ENCODE measurements around the gene MFGE8.

The MFGE8 gene

DNA sequence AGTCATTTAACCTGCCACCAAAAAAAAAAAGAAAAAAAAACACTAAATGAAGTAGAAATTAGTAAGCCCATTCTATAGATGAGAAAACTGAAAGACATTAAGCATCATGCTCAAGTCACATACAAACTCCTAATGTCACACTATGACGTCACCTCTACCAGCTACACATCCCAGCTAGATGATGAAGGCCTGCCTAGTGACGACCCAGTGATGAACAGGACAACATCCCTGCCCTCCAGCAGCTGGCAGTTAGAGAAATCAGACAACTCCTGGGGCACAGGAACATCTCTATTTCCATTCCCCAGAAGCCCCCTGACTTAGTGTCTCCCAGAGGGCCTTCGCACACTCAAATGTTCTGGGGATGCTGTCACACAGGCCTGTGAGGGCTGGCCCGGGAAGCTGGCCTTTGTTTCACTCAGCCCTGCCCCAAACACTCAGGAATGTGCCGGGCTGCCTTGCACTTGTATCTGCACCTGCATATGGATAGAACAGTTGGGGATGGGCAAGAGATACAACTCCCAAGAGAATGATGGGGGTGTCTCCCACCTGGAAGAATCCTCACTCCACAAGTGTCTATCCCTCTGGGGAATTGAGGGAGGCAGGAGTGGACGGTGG, 10.9 kb downstream of the MFGE8 start:
- H3F3A ChIP-seq (ENCODE audit: insufficient read depth), result no peaks in the 10 kb centered on the region
- H3K9me2 ChIP-seq (replicated peaks; ENCODE audit: insufficient read depth, low read length), result no peaks in the 10 kb centered on the region
- H3K36me3 ChIP-seq (ENCODE audit: low read length), result no peaks in the 10 kb centered on the region
- no peaks in the 10 kb centered on the region for H4K20me1 ChIP-seq (ENCODE audit: low read depth, low read length)
- no peaks in the 10 kb centered on the region for H3K9me3 ChIP-seq (ENCODE audit: insufficient read depth, low read length)
- no peak overlapping the region for H3K9ac ChIP-seq (ENCODE audit: low read length)
- H3K4me3 ChIP-seq (ENCODE audit: insufficient read depth, low read length, poor library complexity, severe bottlenecking), result no peak overlapping the region
- no peak overlapping the region for H2AFZ ChIP-seq (ENCODE audit: low read depth, low read length, severe bottlenecking)
- H3K4me2 ChIP-seq (ENCODE audit: low read depth, low read length, poor library complexity, severe bottlenecking), result no peak overlapping the region
- H3K27ac ChIP-seq (ENCODE audit: low read depth, low read length), result no peak overlapping the region
- TF ChIP-seq EZH2phosphoT487 (conservative IDR thresholded peaks at IDR 0.05; ENCODE audit: low read length), result no peak
- TF ChIP-seq, protein P1, sequence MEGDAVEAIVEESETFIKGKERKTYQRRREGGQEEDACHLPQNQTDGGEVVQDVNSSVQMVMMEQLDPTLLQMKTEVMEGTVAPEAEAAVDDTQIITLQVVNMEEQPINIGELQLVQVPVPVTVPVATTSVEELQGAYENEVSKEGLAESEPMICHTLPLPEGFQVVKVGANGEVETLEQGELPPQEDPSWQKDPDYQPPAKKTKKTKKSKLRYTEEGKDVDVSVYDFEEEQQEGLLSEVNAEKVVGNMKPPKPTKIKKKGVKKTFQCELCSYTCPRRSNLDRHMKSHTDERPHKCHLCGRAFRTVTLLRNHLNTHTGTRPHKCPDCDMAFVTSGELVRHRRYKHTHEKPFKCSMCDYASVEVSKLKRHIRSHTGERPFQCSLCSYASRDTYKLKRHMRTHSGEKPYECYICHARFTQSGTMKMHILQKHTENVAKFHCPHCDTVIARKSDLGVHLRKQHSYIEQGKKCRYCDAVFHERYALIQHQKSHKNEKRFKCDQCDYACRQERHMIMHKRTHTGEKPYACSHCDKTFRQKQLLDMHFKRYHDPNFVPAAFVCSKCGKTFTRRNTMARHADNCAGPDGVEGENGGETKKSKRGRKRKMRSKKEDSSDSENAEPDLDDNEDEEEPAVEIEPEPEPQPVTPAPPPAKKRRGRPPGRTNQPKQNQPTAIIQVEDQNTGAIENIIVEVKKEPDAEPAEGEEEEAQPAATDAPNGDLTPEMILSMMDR (IDR thresholded peaks at IDR 0.05; ENCODE audit: insufficient read depth, low read length, poor library complexity, severe bottlenecking), result no peak
- no peaks in the 10 kb centered on the region for H3K27me3 ChIP-seq (ENCODE audit: low read length)
- no peaks in the 10 kb centered on the region for H3K79me2 ChIP-seq (ENCODE audit: insufficient read depth, low read length)

DNA sequence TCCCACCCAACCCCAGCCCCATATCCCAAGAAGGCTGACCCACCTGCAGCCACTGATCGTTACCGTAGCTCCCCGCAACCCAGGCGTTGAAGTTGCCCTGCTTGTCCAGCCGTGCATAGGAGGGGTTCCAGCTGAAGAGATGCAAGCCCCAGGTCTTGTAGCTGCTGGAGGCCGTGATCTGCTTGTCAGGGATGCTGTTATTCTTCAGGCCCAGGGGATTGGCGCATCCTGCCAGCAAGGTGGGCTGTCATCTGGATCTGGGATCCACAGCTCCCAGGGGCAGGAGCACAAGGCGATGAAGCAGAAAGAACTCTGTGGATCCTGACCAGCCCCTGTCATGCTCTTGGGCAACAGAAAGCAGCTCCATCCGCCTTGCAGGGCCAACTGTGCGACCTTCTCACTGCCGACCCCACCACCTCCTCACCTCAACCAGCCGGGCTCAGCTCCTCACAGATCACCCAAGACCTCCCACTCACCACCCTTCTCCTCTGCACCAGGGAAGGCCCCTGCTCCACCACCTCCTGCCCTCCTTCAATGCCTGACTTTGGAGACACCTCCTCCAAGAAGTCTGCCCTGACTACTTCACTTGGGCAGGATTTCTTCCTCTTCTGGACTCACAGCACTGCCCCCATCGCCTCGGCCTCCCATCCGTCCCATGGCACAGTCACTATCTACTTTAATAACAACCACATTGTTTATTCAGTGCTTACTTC, 11.5 kb downstream of the MFGE8 start:
- TF ChIP-seq EZH2phosphoT487 (conservative IDR thresholded peaks at IDR 0.05; ENCODE audit: low read length), result no peak
- TF ChIP-seq, protein P1 (IDR thresholded peaks at IDR 0.05; ENCODE audit: insufficient read depth, low read length, poor library complexity, severe bottlenecking), result no peak
- Histone ChIP-seq H2AFZ (ENCODE audit: low read depth, low read length, severe bottlenecking) (no peak overlapping the region), H3K9ac (ENCODE audit: low read length) (no peak overlapping the region), H3K27ac (ENCODE audit: low read depth, low read length) (no peak overlapping the region), H3F3A (ENCODE audit: insufficient read depth) (no peaks in the 10 kb centered on the region), H3K27me3 (ENCODE audit: low read length) (no peaks in the 10 kb centered on the region), H3K4me3 (ENCODE audit: insufficient read depth, low read length, poor library complexity, severe bottlenecking) (no peak overlapping the region), H3K4me2 (ENCODE audit: low read depth, low read length, poor library complexity, severe bottlenecking) (no peak overlapping the region), H3K9me2 (replicated peaks; ENCODE audit: insufficient read depth, low read length) (no peaks in the 10 kb centered on the region), H3K79me2 (ENCODE audit: insufficient read depth, low read length) (no peaks in the 10 kb centered on the region), H3K9me3 (ENCODE audit: insufficient read depth, low read length) (no peaks in the 10 kb centered on the region), H4K20me1 (ENCODE audit: low read depth, low read length) (no peaks in the 10 kb centered on the region), H3K36me3 (ENCODE audit: low read length) (no peaks in the 10 kb centered on the region)

DNA sequence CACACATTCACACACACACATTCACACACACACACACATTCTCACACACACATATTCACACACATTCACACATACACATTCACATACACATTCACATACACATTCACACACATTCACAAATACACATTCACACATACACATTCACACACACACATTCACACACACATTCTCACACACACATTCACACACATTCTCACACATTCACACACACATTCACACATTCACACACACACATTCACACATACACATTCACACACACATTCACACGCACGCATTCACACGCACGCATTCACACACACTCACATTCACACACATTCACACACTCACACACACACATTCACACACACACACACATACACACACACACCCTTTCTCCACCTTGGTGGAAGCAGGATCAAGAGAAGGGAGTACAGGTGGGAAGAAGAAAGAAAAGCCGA, 12.2 kb downstream of the MFGE8 start:
- TF ChIP-seq EZH2phosphoT487 (conservative IDR thresholded peaks at IDR 0.05; ENCODE audit: low read length), result no peak
- TF ChIP-seq, protein P1 (IDR thresholded peaks at IDR 0.05; ENCODE audit: insufficient read depth, low read length, poor library complexity, severe bottlenecking), result no peak
- H3K9me3 ChIP-seq (ENCODE audit: insufficient read depth, low read length), result no peaks in the 10 kb centered on the region
- no peaks in the 10 kb centered on the region for H3K9me2 ChIP-seq (replicated peaks; ENCODE audit: insufficient read depth, low read length)
- no peak overlapping the region for H2AFZ ChIP-seq (ENCODE audit: low read depth, low read length, severe bottlenecking)
- H3K79me2 ChIP-seq (ENCODE audit: insufficient read depth, low read length), result no peaks in the 10 kb centered on the region
- no peak overlapping the region for H3K9ac ChIP-seq (ENCODE audit: low read length)
- H3F3A ChIP-seq (ENCODE audit: insufficient read depth), result no peaks in the 10 kb centered on the region
- no peaks in the 10 kb centered on the region for H3K27me3 ChIP-seq (ENCODE audit: low read length)
- H3K4me3 ChIP-seq (ENCODE audit: insufficient read depth, low read length, poor library complexity, severe bottlenecking), result no peak overlapping the region
- H3K36me3 ChIP-seq (ENCODE audit: low read length), result no peaks in the 10 kb centered on the region
- H3K4me2 ChIP-seq (ENCODE audit: low read depth, low read length, poor library complexity, severe bottlenecking), result no peak overlapping the region
- H3K27ac ChIP-seq (ENCODE audit: low read depth, low read length), result no peak overlapping the region
- H4K20me1 ChIP-seq (ENCODE audit: low read depth, low read length), result no peaks in the 10 kb centered on the region
